HEK293 (cell line): ENCODE measurements around the gene TBC1D4.

ENCODE experiments used
- CTCF ChIA-PET: fragments of 350-600 bp; formaldehyde crosslinking; extraction: SDS; loops from one replicate; lab custom pipeline; 2021; ENCODE audit warnings: antibody characterized with exemption; lab: Yijun Ruan, JAX
- POLR2A ChIA-PET: fragments of 300-600 bp; formaldehyde crosslinking; extraction: SDS; loops from one replicate; lab custom pipeline; 2020; ENCODE audit warnings: antibody characterized with exemption, inconsistent platforms; lab: Yijun Ruan, JAX
- H3K27ac ChIP-seq: fragments of 200-500 bp; sonication (Bioruptor generic); 2 replicates; pipeline ENCODE4 v1.5.1; 2014; ENCODE audit warnings: low read depth, low read length, control low read depth, inconsistent platforms; ENCODE audit errors: extremely low read depth
- H3K36me3 ChIP-seq, 2 experiments: fragments of 200-500 bp in 1 of 2; sonication (Bioruptor generic) in 1 of 2; 1 replicate in 1 of 2; 2 replicates in 1 of 2; pipeline ENCODE4 v1.5.1; 2014 to 2017; ENCODE audit warnings: inconsistent platforms in 2 of 2, low read length in 2 of 2; ENCODE audit not compliant: control insufficient read depth in 2 of 2, insufficient read depth in 1 of 2
- H3K4me1 ChIP-seq: fragments of 200-500 bp; sonication (Bioruptor generic); 2 replicates; pipeline ENCODE4 v1.5.1; 2014; ENCODE audit warnings: mild to moderate bottlenecking, low read length, inconsistent platforms; ENCODE audit not compliant: control insufficient read depth, insufficient read depth
- H3K4me3 ChIP-seq: 2 replicates; pipeline ENCODE4 v1.5.1; 2011; ENCODE audit warnings: low read depth, mild to moderate bottlenecking, control low read depth, low read length, moderate library complexity
- H3K9me3 ChIP-seq: fragments of 200-500 bp; sonication (Bioruptor generic); 2 replicates; pipeline ENCODE4 v1.5.1; 2014; ENCODE audit warnings: low read depth, low read length, inconsistent platforms; ENCODE audit not compliant: control insufficient read depth, insufficient read depth
- GLI4 ChIP-seq: fragments of 450-650 bp; formaldehyde crosslinking; IDR thresholded peaks from 2 replicates; pipeline ENCODE4 v1.5.1; 2016; ENCODE audit warnings: missing biosample characterization, missing genetic modification characterization
- KLF9 ChIP-seq: fragments of 450-650 bp; formaldehyde crosslinking; IDR thresholded peaks from 2 replicates; pipeline ENCODE4 v1.5.1; 2016; ENCODE audit warnings: missing biosample characterization, missing genetic modification characterization, low read depth
- REPIN1 ChIP-seq: fragments of 450-650 bp; formaldehyde crosslinking; IDR thresholded peaks from 2 replicates; pipeline ENCODE4 v1.5.1; 2017; ENCODE audit warnings: missing biosample characterization, missing genetic modification characterization, low read depth
- SALL2 ChIP-seq: fragments of 450-650 bp; formaldehyde crosslinking; IDR thresholded peaks from 2 replicates; pipeline ENCODE4 v1.5.0; 2017; ENCODE audit warnings: missing biosample characterization, mild to moderate bottlenecking, missing genetic modification characterization, borderline replicate concordance
- SP3 ChIP-seq: fragments of 450-650 bp; formaldehyde crosslinking; IDR thresholded peaks from 2 replicates; pipeline ENCODE4 v1.5.1; 2016; ENCODE audit warnings: missing biosample characterization, missing genetic modification characterization
- SP7 ChIP-seq: fragments of 450-650 bp; formaldehyde crosslinking; IDR thresholded peaks from 2 replicates; pipeline ENCODE4 v1.5.1; 2016; ENCODE audit warnings: missing biosample characterization, missing genetic modification characterization
- ZIC2 ChIP-seq: fragments of 450-650 bp; formaldehyde crosslinking; IDR thresholded peaks from 2 replicates; pipeline ENCODE4 v1.5.1; 2016; ENCODE audit warnings: missing biosample characterization, missing genetic modification characterization
- ZNF133 ChIP-seq: fragments of 450-650 bp; formaldehyde crosslinking; IDR thresholded peaks from 2 replicates; pipeline ENCODE4 v1.5.1; 2016; ENCODE audit warnings: missing biosample characterization, missing genetic modification characterization
- ZNF350 ChIP-seq: fragments of 450-650 bp; formaldehyde crosslinking; IDR thresholded peaks from 2 replicates; pipeline ENCODE4 v1.5.0; 2017; ENCODE audit warnings: missing biosample characterization, mild to moderate bottlenecking, missing genetic modification characterization
- ZNF354C ChIP-seq: fragments of 450-650 bp; formaldehyde crosslinking; IDR thresholded peaks from 2 replicates; pipeline ENCODE4 v1.5.1; 2016; ENCODE audit warnings: missing biosample characterization, missing genetic modification characterization, low read depth, borderline replicate concordance
- ZNF366 ChIP-seq: fragments of 450-650 bp; formaldehyde crosslinking; conservative IDR thresholded peaks from 2 replicates; pipeline ENCODE4 v1.5.1; 2016; ENCODE audit warnings: missing biosample characterization, missing genetic modification characterization
- ZNF37A ChIP-seq: fragments of 450-650 bp; IDR thresholded peaks from 2 replicates; pipeline ENCODE4 v1.5.1; 2018; ENCODE audit warnings: missing biosample characterization, missing genetic modification characterization
- ZNF404 ChIP-seq: fragments of 450-650 bp; formaldehyde crosslinking; IDR thresholded peaks from 2 replicates; pipeline ENCODE4 v1.5.1; 2017; ENCODE audit warnings: missing biosample characterization, missing genetic modification characterization
- ZNF433 ChIP-seq: fragments of 450-650 bp; formaldehyde crosslinking; IDR thresholded peaks from 2 replicates; pipeline ENCODE4 v1.5.1; 2016; ENCODE audit warnings: missing biosample characterization, missing genetic modification characterization, low read depth
- ZNF561 ChIP-seq: fragments of 450-650 bp; IDR thresholded peaks from 2 replicates; pipeline ENCODE4 v1.5.1; 2018; ENCODE audit warnings: missing biosample characterization, missing genetic modification characterization, borderline replicate concordance
- ZNF610 ChIP-seq: fragments of 450-650 bp; formaldehyde crosslinking; IDR thresholded peaks from 2 replicates; pipeline ENCODE4 v1.5.1; 2016; ENCODE audit warnings: missing biosample characterization, missing genetic modification characterization, borderline replicate concordance
- ZNF654 ChIP-seq: fragments of 450-650 bp; formaldehyde crosslinking; IDR thresholded peaks from 2 replicates; pipeline ENCODE4 v1.5.1; 2016; ENCODE audit warnings: low read depth, missing biosample characterization, missing genetic modification characterization
- ZNF768 ChIP-seq: fragments of 450-650 bp; formaldehyde crosslinking; IDR thresholded peaks from 2 replicates; pipeline ENCODE4 v1.5.1; 2018; ENCODE audit warnings: missing biosample characterization, mild to moderate bottlenecking, missing genetic modification characterization
- ZNF776 ChIP-seq: fragments of 450-650 bp; formaldehyde crosslinking; IDR thresholded peaks from 2 replicates; pipeline ENCODE4 v1.5.0; 2017; ENCODE audit warnings: missing biosample characterization, missing genetic modification characterization, borderline replicate concordance
- ZNF837 ChIP-seq: fragments of 450-650 bp; formaldehyde crosslinking; IDR thresholded peaks from 2 replicates; pipeline ENCODE4 v1.5.1; 2016; ENCODE audit warnings: missing biosample characterization, missing genetic modification characterization
- ZSCAN30 ChIP-seq: fragments of 450-650 bp; IDR thresholded peaks from 2 replicates; pipeline ENCODE4 v1.5.1; 2018; ENCODE audit warnings: missing biosample characterization, mild to moderate bottlenecking, missing genetic modification characterization, moderate library complexity
- TF ChIP-seq, protein P1 (sequence below): fragments of 450-650 bp; IDR thresholded peaks from 2 replicates; pipeline ENCODE4 v1.5.1; 2018; ENCODE audit warnings: missing biosample characterization, missing genetic modification characterization
- TF ChIP-seq, protein P2 (sequence below): fragments of 450-650 bp; formaldehyde crosslinking; IDR thresholded peaks from 2 replicates; pipeline ENCODE4 v1.5.1; 2016; ENCODE audit warnings: missing biosample characterization, missing genetic modification characterization
- TF ChIP-seq, protein P3 (sequence below): fragments of 450-650 bp; formaldehyde crosslinking; IDR thresholded peaks from 2 replicates; pipeline ENCODE4 v1.5.1; 2016; ENCODE audit warnings: missing biosample characterization, missing genetic modification characterization
- TF ChIP-seq, protein P4 (sequence below): fragments of 450-650 bp; formaldehyde crosslinking; IDR thresholded peaks from 2 replicates; pipeline ENCODE4 v1.5.1; 2016; ENCODE audit warnings: missing biosample characterization, missing genetic modification characterization

The TBC1D4 gene

DNA sequence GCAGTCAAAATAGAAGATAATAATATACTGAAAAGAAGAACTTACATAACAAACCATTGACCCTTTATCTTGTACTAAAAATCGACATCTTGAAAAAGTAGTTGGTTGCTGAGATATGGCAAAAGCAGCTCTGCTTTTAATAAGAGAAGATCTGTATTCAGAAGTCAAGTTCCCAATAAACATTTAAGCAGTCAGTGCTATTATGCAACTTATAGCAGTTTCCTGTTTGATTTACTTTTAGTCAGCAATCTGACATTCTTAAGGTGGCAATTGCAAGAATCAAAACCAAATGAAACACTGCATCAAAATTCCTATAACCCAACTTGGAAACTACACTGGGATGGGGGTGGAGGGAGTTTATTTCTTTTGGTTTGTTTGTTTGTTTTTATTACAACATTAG, 165.5 kb downstream of the TBC1D4 start (continued):
- TF ChIP-seq REPIN1, result no peak
- TF ChIP-seq, protein P1, sequence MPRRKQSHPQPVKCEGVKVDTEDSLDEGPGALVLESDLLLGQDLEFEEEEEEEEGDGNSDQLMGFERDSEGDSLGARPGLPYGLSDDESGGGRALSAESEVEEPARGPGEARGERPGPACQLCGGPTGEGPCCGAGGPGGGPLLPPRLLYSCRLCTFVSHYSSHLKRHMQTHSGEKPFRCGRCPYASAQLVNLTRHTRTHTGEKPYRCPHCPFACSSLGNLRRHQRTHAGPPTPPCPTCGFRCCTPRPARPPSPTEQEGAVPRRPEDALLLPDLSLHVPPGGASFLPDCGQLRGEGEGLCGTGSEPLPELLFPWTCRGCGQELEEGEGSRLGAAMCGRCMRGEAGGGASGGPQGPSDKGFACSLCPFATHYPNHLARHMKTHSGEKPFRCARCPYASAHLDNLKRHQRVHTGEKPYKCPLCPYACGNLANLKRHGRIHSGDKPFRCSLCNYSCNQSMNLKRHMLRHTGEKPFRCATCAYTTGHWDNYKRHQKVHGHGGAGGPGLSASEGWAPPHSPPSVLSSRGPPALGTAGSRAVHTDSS (tag by site-specific recombination), result no peak
- TF ChIP-seq ZNF133, result no peak
- TF ChIP-seq, protein P2, sequence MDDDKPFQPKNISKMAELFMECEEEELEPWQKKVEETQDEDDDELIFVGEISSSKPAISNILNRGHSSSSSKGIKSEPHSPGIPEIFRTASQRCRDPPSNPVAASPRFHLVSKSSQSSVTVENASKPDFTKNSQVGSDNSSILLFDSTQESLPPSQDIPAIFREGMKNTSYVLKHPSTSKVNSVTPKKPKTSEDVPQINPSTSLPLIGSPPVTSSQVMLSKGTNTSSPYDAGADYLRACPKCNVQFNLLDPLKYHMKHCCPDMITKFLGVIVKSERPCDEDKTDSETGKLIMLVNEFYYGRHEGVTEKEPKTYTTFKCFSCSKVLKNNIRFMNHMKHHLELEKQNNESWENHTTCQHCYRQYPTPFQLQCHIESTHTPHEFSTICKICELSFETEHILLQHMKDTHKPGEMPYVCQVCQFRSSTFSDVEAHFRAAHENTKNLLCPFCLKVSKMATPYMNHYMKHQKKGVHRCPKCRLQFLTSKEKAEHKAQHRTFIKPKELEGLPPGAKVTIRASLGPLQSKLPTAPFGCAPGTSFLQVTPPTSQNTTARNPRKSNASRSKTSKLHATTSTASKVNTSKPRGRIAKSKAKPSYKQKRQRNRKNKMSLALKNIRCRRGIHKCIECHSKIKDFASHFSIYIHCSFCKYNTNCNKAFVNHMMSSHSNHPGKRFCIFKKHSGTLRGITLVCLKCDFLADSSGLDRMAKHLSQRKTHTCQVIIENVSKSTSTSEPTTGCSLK (tag by site-specific recombination), result no peak

DNA sequence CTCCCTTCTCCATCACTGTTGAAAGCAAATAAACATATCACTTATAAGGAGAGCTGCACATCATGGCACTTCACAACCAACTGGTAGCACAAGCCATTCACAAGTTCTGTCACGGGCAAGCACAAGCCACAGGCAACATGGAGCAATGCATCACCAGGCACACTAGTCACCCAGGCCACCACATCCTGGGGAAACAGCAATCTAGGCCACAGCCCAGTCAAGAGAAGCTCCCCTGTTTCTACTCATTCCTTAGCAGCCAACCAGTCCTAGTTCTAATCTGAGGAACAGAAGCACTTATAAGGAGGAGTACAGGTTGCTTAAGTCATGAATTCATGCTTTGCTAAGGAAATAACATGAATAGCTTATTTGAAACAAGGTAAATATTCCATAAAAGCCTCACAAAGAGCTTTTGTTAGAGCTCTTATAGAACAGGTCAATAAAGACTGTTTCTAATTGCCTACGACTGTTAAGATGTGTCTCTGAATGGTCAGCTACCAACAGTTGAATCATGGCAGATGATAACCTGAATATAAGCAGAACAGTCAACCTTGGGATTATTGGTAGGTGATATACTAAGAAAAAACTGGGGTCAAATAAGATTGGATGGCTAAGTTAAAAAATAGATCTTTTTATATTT, 169.0 kb downstream of the TBC1D4 start:
- peaks cover 0 to 21% of the 10 kb centered on the region in 2 experiments; a peak in 1 of 3 replicates for H3K36me3 ChIP-seq
- TF ChIP-seq ZSCAN30 (tag by site-specific recombination) (no peak), ZNF354C (tag by site-specific recombination) (no peak), ZNF433 (tag by site-specific recombination) (no peak), ZIC2 (tag by site-specific recombination) (no peak), ZNF768 (no peak), ZNF404 (tag by site-specific recombination) (no peak), ZNF837 (tag by site-specific recombination) (no peak), ZNF561 (tag by site-specific recombination) (no peak), ZNF654 (no peak), SP7 (no peak), KLF9 (tag by site-specific recombination) (no peak), ZNF776 (tag by site-specific recombination) (no peak)
- TF ChIP-seq, protein P3, sequence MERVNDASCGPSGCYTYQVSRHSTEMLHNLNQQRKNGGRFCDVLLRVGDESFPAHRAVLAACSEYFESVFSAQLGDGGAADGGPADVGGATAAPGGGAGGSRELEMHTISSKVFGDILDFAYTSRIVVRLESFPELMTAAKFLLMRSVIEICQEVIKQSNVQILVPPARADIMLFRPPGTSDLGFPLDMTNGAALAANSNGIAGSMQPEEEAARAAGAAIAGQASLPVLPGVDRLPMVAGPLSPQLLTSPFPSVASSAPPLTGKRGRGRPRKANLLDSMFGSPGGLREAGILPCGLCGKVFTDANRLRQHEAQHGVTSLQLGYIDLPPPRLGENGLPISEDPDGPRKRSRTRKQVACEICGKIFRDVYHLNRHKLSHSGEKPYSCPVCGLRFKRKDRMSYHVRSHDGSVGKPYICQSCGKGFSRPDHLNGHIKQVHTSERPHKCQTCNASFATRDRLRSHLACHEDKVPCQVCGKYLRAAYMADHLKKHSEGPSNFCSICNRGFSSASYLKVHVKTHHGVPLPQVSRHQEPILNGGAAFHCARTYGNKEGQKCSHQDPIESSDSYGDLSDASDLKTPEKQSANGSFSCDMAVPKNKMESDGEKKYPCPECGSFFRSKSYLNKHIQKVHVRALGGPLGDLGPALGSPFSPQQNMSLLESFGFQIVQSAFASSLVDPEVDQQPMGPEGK (tag by site-specific recombination), result no peak
- no peaks in the 10 kb centered on the region for H3K9me3 ChIP-seq
- ChIA-PET POLR2A (no interaction called here), CTCF (no interaction called here)
- no peak overlapping the region for H3K4me3 ChIP-seq
- H3K27ac ChIP-seq, result no peak overlapping the region
- H3K4me1 ChIP-seq, result no peaks in the 10 kb centered on the region

DNA sequence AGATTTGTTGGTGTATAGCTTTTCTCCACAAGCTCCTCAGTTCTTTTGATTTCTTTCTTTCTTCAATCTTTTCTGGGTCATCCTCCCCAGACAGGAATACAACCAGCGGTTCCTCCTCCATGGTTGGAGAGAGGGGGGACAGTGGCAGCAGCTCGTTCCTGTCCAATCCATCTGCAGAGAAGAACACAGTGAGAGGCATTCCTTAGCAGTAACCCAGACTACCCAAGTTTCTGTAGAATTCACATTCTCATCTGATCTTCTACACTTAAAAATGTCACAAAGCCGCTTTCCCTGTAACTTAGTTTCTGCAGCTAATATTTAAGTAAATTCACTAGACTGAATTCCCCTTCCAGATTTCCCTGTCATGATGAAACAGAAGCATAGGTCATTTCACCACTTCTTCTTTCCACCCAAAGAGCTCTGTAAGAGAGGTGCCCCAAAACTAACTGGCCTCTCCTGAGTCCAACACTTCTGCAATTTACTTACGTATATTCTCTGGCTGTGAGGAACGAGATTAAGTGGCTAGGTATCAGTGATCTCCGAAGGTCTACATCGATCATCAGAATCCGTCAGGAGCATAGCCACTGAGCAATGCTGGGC, 171.9 kb downstream of the TBC1D4 start:
- H3K27ac ChIP-seq, result no peak overlapping the region
- H3K4me1 ChIP-seq, result no peaks in the 10 kb centered on the region
- peaks cover 0 to 27% of the 10 kb centered on the region in 2 experiments; a peak in 1 of 3 replicates for H3K36me3 ChIP-seq
- CTCF ChIA-PET, result no interaction called here
- POLR2A ChIA-PET, result no interaction called here
- H3K9me3 ChIP-seq, result no peaks in the 10 kb centered on the region
- no peak overlapping the region for H3K4me3 ChIP-seq
- TF ChIP-seq, protein P4, sequence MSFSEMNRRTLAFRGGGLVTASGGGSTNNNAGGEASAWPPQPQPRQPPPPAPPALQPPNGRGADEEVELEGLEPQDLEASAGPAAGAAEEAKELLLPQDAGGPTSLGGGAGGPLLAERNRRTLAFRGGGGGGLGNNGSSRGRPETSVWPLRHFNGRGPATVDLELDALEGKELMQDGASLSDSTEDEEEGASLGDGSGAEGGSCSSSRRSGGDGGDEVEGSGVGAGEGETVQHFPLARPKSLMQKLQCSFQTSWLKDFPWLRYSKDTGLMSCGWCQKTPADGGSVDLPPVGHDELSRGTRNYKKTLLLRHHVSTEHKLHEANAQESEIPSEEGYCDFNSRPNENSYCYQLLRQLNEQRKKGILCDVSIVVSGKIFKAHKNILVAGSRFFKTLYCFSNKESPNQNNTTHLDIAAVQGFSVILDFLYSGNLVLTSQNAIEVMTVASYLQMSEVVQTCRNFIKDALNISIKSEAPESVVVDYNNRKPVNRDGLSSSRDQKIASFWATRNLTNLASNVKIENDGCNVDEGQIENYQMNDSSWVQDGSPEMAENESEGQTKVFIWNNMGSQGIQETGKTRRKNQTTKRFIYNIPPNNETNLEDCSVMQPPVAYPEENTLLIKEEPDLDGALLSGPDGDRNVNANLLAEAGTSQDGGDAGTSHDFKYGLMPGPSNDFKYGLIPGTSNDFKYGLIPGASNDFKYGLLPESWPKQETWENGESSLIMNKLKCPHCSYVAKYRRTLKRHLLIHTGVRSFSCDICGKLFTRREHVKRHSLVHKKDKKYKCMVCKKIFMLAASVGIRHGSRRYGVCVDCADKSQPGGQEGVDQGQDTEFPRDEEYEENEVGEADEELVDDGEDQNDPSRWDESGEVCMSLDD (tag by site-specific recombination), result no peak
- TF ChIP-seq ZNF610 (tag by site-specific recombination) (no peak), SALL2 (no peak), ZNF350 (tag by site-specific recombination) (no peak), ZNF366 (tag by site-specific recombination) (no peak), ZNF768 (no peak), GLI4 (tag by site-specific recombination) (no peak), ZNF37A (tag by site-specific recombination) (no peak), SP3 (tag by site-specific recombination) (no peak)
